Astrocyte of the cerebellum (primary cell): Measurements from ENCODE around the gene GVQW3.

ENCODE experiments used
- DNase-seq: peaks from one replicate; pipeline ENCODE4 v3.0.0-alpha.2; 2011; ENCODE audit warnings: low read depth
- H3K4me3 ChIP-seq: 2 replicates; pipeline ENCODE4 v1.5.1; 2011; ENCODE audit warnings: mild to moderate bottlenecking, low read depth, low read length, moderate library complexity
- in situ Hi-C: cut with HindIII; loops from 2 replicates; pipeline ENCODE4 v1.10.0; 2017; ENCODE audit warnings: low sequenced_read_pairs
- TF ChIP-seq, protein P1 (sequence below): IDR thresholded peaks from 2 replicates; pipeline ENCODE4 v1.5.1; 2012; ENCODE audit warnings: low read length, low read depth, moderate library complexity, mild to moderate bottlenecking; ENCODE audit errors: missing control alignments

Gene GVQW3

DNA sequence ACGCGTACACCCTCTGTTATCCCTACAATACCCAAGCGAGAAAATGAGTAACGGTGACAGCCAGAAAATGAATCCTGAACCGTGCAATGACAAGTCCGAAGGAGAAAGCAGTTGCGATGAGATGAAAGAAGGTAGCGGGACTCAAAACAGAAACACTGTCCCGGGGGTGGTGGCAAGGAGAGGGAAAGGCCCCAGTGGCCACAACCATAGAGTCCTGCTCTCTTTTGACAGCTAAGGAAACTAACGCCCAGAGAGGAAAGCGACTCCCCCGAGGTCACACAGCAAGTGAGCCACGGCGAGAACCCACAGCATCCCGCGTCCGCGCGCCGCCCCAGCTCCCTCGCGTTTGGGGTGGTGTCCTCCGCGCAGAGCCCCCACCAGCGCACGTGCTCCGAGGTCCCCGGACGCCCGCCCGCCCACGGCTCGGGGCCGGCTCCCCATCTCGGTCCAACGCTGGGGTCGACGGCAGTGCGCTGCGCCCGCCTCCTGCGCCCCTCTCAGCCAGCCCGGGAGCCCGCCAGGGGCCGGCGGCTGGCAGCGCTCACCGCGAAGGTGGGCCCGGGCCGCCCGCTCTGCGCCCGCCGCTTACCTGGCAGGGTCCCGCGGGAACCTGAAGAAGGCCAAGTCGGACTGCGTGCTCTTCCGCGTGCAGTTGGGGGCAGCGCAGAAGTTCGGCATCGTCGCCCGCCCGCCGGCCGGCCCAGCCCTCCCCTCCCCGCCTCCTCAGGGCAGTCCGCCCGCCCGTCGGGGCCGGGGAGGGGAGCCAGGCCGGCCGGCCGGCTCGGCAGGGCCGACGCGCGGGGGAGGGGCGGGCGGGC lies 755 bp upstream of the GVQW3 start:
- TF ChIP-seq, protein P1, sequence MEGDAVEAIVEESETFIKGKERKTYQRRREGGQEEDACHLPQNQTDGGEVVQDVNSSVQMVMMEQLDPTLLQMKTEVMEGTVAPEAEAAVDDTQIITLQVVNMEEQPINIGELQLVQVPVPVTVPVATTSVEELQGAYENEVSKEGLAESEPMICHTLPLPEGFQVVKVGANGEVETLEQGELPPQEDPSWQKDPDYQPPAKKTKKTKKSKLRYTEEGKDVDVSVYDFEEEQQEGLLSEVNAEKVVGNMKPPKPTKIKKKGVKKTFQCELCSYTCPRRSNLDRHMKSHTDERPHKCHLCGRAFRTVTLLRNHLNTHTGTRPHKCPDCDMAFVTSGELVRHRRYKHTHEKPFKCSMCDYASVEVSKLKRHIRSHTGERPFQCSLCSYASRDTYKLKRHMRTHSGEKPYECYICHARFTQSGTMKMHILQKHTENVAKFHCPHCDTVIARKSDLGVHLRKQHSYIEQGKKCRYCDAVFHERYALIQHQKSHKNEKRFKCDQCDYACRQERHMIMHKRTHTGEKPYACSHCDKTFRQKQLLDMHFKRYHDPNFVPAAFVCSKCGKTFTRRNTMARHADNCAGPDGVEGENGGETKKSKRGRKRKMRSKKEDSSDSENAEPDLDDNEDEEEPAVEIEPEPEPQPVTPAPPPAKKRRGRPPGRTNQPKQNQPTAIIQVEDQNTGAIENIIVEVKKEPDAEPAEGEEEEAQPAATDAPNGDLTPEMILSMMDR, result no peak
- DNase-seq, result no peak
- in situ Hi-C loops, result loop anchor here (5.0 kb wide), 1 partner anchor 62 kb away; no protein-coding TSS in a partner anchor
- H3K4me3 ChIP-seq, result peak overlapping the region; percentile 61

DNA sequence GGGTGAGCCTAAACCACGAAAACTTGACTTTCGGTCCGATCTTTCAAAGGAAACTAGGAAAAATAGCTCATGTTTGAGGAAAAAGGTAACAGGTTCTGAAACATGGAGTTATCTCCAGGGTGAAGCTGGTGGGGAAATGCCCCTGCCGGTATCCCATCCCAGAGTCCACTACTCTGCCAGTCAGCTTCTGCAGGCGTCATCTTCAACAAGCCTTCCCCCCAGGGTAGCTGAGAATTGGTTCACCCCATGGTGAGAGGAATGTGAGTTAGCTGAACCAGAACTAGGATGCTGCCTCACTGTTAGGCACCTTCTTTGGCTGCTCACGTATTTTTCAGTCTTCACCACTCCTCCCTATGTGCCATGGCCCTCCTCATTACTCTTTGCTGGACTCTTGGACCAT lies 1.1 kb downstream of the GVQW3 start:
- TF ChIP-seq, protein P1, result no peak
- DNase-seq, result no peak
- in situ Hi-C loops, result loop anchor here (5.0 kb wide), 1 partner anchor 60 kb away; no protein-coding TSS in a partner anchor
- peak overlapping the region; percentile 61 for H3K4me3 ChIP-seq

DNA sequence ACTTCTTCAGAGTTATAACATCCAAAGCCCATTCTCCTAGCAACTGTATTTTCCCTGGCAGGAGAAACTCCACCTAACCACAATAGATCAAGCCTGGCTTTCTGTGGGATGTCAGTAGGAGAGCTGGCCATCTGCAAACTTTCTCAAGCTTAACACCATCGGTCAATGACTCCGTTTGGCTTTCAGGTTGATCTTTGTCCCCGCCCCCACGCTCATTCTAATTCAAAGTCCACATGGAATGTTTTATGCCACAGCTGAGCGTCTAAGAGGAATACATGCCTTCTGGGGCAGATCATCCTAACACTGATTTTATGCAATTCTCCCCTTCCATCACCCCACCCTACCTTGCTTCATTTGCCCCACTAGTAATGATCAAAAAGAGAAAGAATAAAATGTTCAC lies 4.8 kb downstream of the GVQW3 start:
- in situ Hi-C loops, result no loop called here
- TF ChIP-seq, protein P1, result no peak
- DNase-seq, result peak; percentile 55

DNA sequence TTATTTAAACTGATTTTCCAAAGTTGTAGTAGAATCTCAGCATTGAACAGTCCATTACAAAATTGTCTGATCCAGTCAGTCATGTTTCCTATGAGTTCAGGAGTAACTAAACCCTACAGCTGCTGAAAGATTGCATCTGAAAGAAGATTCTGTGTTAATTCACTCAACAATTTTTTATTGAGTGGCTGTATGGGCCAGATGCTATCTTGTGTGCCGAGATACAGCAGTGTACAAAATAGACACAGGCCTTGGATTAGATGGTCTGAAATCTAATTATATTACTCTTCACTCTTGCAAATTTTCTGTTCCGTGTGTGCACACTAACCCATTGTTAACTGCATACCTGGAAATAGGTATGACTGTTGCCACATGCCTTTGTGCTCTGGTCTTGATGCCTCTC lies 7.3 kb downstream of the GVQW3 start:
- H3K4me3 ChIP-seq, result no peak overlapping the region
- in situ Hi-C loops, result no loop called here
- no peak for DNase-seq
- TF ChIP-seq, protein P1, result no peak

More for the DNA sequence above, 4.8 kb downstream of the GVQW3 start:
- H3K4me3 ChIP-seq, result no peak overlapping the region

DNA sequence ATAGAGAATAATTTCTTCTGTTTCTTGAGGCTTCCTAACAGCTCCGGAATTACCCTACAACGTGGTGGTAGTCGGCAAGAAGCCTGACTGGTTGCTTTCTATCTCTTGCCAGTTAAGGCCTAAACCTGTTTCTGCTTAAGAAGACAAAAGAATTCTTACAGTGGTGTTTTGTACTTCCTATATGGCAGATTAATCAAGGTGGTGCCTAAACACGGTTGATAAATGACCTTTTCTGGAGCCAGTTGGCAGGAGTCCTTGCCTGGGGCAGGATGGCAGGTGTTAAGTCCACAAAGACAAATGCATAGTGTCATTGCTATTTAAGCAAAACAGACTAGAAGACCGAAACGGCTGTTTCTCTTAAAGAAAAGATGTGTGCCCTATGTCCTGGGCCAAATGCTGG lies 9.9 kb downstream of the GVQW3 start:
- TF ChIP-seq, protein P1, result no peak
- DNase-seq, result no peak
- in situ Hi-C loops, result no loop called here

DNA sequence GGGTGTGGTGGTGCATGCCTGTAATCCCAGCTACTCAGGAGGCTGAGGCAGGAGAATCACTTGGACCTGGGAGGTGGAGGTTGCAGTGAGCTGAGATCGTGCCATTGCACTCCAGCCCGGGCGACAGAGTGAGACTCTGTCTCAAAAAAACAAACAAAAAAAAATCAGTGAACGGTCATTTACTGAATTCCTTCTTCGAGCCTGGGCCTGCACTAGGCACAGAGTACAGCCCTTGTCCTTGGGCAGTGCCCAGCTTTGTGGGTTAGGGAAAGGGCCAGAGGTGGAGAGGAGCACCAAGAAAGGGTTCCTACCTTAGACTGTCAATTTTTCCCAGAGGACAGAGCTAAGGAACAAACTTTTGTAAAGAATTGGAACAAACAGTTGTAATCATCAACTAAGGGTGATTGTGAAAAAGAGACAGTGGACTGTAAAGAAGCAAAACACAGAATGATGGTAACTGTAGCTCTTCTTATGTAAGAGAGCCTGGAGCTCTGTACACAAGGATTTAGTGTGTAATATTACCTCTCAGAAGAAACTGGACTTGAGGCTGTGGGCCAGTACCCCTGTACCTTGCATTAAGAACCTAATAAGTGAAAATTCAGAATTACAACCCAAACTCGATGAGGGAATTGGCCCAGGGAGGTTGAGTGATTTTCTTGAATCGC lies 10.8 kb downstream of the GVQW3 start:
- in situ Hi-C loops, result no loop called here

More for the DNA sequence above, 9.9 kb downstream of the GVQW3 start:
- no peak overlapping the region for H3K4me3 ChIP-seq

More for the DNA sequence above, 10.8 kb downstream of the GVQW3 start:
- TF ChIP-seq, protein P1, result no peak
- DNase-seq, result no peak
- no peak overlapping the region for H3K4me3 ChIP-seq
